Measurements from ENCODE around the gene LARP7.
"Not testable (repeated sequence)": the region's sequence is repeated elsewhere in the genome, so short reads cannot be mapped to it uniquely, and the experiment has no call there.

LARP7 gene

DNA sequence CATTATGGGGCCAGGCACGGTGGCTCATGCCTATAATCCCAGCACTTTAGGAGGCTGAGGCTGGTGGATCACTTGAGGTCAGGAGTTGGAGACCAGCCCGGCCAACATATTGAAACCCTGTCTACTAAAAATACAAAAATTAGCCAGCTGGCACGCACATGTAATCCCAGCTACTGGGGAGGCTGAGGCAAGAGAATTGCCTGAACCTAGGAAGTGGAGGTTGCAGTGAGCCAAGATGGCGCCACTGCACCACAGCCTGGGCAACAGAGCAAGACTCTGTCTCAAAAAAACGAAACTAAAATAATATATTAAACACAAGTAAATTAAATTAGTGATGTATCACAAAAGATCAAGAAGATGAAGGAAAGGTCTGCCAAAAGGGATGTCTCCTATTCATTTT is 19.2 kb downstream of the LARP7 start:
- H3K9ac ChIP-seq (ENCODE audit: low read length); H3K36me3 ChIP-seq (ENCODE audit: control insufficient read depth, insufficient read depth, low read length); H3K9me3 ChIP-seq (ENCODE audit: control insufficient read depth, low read length); H3K4me1 ChIP-seq (ENCODE audit: control insufficient read depth, insufficient read depth, low read length); H3K27me3 ChIP-seq (ENCODE audit: control insufficient read depth, insufficient read depth, low read length); H3K4me3 ChIP-seq (ENCODE audit: low read length): not testable (repeated sequence)

GRCh38 chr4:112664611-112665010 is 27.7 kb downstream of the LARP7 start:
- Histone ChIP-seq H3K4me1 (ENCODE audit: control insufficient read depth, insufficient read depth, low read length) (no peaks in the 10 kb centered on the region), H3K4me3 (ENCODE audit: low read length) (no peak overlapping the region), H3K36me3 (ENCODE audit: control insufficient read depth, insufficient read depth, low read length) (no peaks in the 10 kb centered on the region), H3K9me3 (ENCODE audit: control insufficient read depth, low read length) (no peaks in the 10 kb centered on the region), H3K9ac (ENCODE audit: low read length) (no peak overlapping the region), H3K27me3 (ENCODE audit: control insufficient read depth, insufficient read depth, low read length) (no peaks in the 10 kb centered on the region)

DNA sequence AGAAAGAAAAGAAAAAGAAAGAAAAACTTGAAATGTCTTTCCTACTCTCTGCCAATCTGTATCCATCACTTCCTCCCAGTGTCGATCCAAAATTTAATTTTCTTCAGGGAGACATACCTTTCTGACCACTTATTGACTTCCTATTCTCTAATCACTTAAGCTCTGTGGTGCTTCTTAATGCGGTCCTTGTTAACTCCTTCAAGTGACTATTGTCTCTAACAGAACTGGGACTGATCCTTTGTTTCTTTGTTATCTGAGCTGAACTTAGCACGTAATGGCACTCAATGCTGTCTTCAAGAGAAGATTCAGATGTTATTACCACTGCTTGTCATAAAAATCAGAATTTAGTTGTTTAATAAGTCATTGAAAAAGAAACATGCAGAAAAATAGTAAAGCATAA is 31.2 kb downstream of the LARP7 start:
- Histone ChIP-seq H3K36me3 (ENCODE audit: control insufficient read depth, insufficient read depth, low read length) (no peaks in the 10 kb centered on the region), H3K9ac (ENCODE audit: low read length) (no peak overlapping the region), H3K4me3 (ENCODE audit: low read length) (no peak overlapping the region), H3K27me3 (ENCODE audit: control insufficient read depth, insufficient read depth, low read length) (no peaks in the 10 kb centered on the region), H3K4me1 (ENCODE audit: control insufficient read depth, insufficient read depth, low read length) (no peaks in the 10 kb centered on the region), H3K9me3 (ENCODE audit: control insufficient read depth, low read length) (no peaks in the 10 kb centered on the region)

DNA sequence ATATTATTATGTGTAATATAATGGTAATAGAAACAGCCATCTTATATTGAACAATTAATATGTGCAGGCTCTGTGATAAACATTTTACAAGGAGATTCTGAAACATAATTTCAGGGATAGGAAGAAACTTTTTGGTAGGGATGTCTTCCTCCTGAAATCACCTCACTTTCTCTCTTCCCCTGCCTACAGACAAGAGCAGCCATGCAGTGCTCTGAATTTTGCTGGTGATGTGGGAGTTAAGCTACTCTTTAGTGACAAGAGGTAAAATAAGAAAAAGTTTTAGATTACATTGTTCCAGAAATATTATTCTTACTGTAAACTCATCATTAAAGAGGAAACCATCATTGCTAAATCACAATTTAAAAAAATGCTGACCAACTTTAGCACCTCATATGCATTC is 36.1 kb downstream of the LARP7 start:
- Histone ChIP-seq H3K27me3 (ENCODE audit: control insufficient read depth, insufficient read depth, low read length) (no peaks in the 10 kb centered on the region), H3K9ac (ENCODE audit: low read length) (no peak overlapping the region), H3K4me3 (ENCODE audit: low read length) (no peak overlapping the region), H3K9me3 (ENCODE audit: control insufficient read depth, low read length) (no peaks in the 10 kb centered on the region), H3K36me3 (ENCODE audit: control insufficient read depth, insufficient read depth, low read length) (no peaks in the 10 kb centered on the region), H3K4me1 (ENCODE audit: control insufficient read depth, insufficient read depth, low read length) (no peaks in the 10 kb centered on the region)

- Histone ChIP-seq H3K4me1 (ENCODE audit: control insufficient read depth, insufficient read depth, low read length) (no peaks in the 10 kb centered on the region), H3K4me3 (ENCODE audit: low read length) (no peak overlapping the region), H3K9me3 (ENCODE audit: control insufficient read depth, low read length) (no peaks in the 10 kb centered on the region), H3K27me3 (ENCODE audit: control insufficient read depth, insufficient read depth, low read length) (no peaks in the 10 kb centered on the region), H3K9ac (ENCODE audit: low read length) (no peak overlapping the region), H3K36me3 (ENCODE audit: control insufficient read depth, insufficient read depth, low read length) (no peaks in the 10 kb centered on the region)
Observed at GRCh38 chr4:112673686-112674085, 36.7 kb downstream of the LARP7 start.

- Histone ChIP-seq H3K27me3 (ENCODE audit: control insufficient read depth, insufficient read depth, low read length) (no peaks in the 10 kb centered on the region), H3K9ac (ENCODE audit: low read length) (no peak overlapping the region), H3K36me3 (ENCODE audit: control insufficient read depth, insufficient read depth, low read length) (no peaks in the 10 kb centered on the region), H3K4me1 (ENCODE audit: control insufficient read depth, insufficient read depth, low read length) (no peaks in the 10 kb centered on the region), H3K9me3 (ENCODE audit: control insufficient read depth, low read length) (no peaks in the 10 kb centered on the region), H3K4me3 (ENCODE audit: low read length) (no peak overlapping the region)
Observed at GRCh38 chr4:112674376-112674775, 37.4 kb downstream of the LARP7 start.

- H3K4me1 ChIP-seq (ENCODE audit: control insufficient read depth, insufficient read depth, low read length): no peaks in the 10 kb centered on the region
- H3K9me3 ChIP-seq (ENCODE audit: control insufficient read depth, low read length): no peaks in the 10 kb centered on the region
- H3K36me3 ChIP-seq (ENCODE audit: control insufficient read depth, insufficient read depth, low read length): no peaks in the 10 kb centered on the region
- H3K4me3 ChIP-seq (ENCODE audit: low read length): no peak overlapping the region
- no peak overlapping the region for H3K9ac ChIP-seq (ENCODE audit: low read length)
- no peaks in the 10 kb centered on the region for H3K27me3 ChIP-seq (ENCODE audit: control insufficient read depth, insufficient read depth, low read length)
Observed at GRCh38 chr4:112677519-112678091, 40.7 kb downstream of the LARP7 start.

DNA sequence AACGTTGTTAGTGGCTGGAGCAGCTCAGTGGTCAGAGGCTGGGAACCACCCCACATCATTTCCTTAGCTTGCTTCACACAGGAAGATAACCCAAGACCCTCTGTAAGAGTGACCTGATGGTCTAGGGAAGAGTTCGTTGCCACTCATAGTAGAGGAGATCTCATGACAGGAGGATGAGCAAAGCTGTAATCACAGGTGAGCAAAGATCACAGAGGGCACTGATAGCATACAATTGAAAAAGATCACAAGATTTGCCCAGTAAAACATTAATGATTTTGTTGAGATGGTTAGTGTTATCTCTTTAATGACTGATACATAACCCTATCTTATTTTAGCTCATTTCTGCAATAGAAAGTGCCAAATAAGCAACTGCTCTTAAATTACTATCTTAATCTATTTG is 44.1 kb downstream of the LARP7 start:
- no peaks in the 10 kb centered on the region for H3K27me3 ChIP-seq (ENCODE audit: control insufficient read depth, insufficient read depth, low read length)
- no peak overlapping the region for H3K4me3 ChIP-seq (ENCODE audit: low read length)
- no peak overlapping the region for H3K9ac ChIP-seq (ENCODE audit: low read length)
- no peaks in the 10 kb centered on the region for H3K36me3 ChIP-seq (ENCODE audit: control insufficient read depth, insufficient read depth, low read length)
- H3K4me1 ChIP-seq (ENCODE audit: control insufficient read depth, insufficient read depth, low read length): no peaks in the 10 kb centered on the region
- no peaks in the 10 kb centered on the region for H3K9me3 ChIP-seq (ENCODE audit: control insufficient read depth, low read length)

GRCh38 chr4:112693507-112693906 is 56.6 kb downstream of the LARP7 start:
- H3K9me3 ChIP-seq (ENCODE audit: control insufficient read depth, low read length): no peaks in the 10 kb centered on the region
- H3K27me3 ChIP-seq (ENCODE audit: control insufficient read depth, insufficient read depth, low read length): no peaks in the 10 kb centered on the region
- H3K4me1 ChIP-seq (ENCODE audit: control insufficient read depth, insufficient read depth, low read length): no peaks in the 10 kb centered on the region
- no peak overlapping the region for H3K9ac ChIP-seq (ENCODE audit: low read length)
- no peak overlapping the region for H3K4me3 ChIP-seq (ENCODE audit: low read length)
- H3K36me3 ChIP-seq (ENCODE audit: control insufficient read depth, insufficient read depth, low read length): no peaks in the 10 kb centered on the region

- Histone ChIP-seq H3K9me3 (ENCODE audit: control insufficient read depth, low read length) (no peaks in the 10 kb centered on the region), H3K4me3 (ENCODE audit: low read length) (no peak overlapping the region), H3K9ac (ENCODE audit: low read length) (no peak overlapping the region), H3K27me3 (ENCODE audit: control insufficient read depth, insufficient read depth, low read length) (peaks cover 9% of the 10 kb centered on the region), H3K4me1 (ENCODE audit: control insufficient read depth, insufficient read depth, low read length) (no peaks in the 10 kb centered on the region), H3K36me3 (ENCODE audit: control insufficient read depth, insufficient read depth, low read length) (no peaks in the 10 kb centered on the region)
Observed at GRCh38 chr4:112700679-112701078, 63.7 kb downstream of the LARP7 start.

GRCh38 chr4:112702892-112703291 is 65.9 kb downstream of the LARP7 start:
- Histone ChIP-seq H3K36me3 (ENCODE audit: control insufficient read depth, insufficient read depth, low read length) (no peaks in the 10 kb centered on the region), H3K4me3 (ENCODE audit: low read length) (no peak overlapping the region), H3K27me3 (ENCODE audit: control insufficient read depth, insufficient read depth, low read length) (peaks cover 22% of the 10 kb centered on the region), H3K4me1 (ENCODE audit: control insufficient read depth, insufficient read depth, low read length) (no peaks in the 10 kb centered on the region), H3K9ac (ENCODE audit: low read length) (no peak overlapping the region), H3K9me3 (ENCODE audit: control insufficient read depth, low read length) (no peaks in the 10 kb centered on the region)

- Histone ChIP-seq H3K27me3 (ENCODE audit: control insufficient read depth, insufficient read depth, low read length) (peaks cover 22% of the 10 kb centered on the region), H3K4me1 (ENCODE audit: control insufficient read depth, insufficient read depth, low read length) (no peaks in the 10 kb centered on the region), H3K36me3 (ENCODE audit: control insufficient read depth, insufficient read depth, low read length) (no peaks in the 10 kb centered on the region), H3K9me3 (ENCODE audit: control insufficient read depth, low read length) (no peaks in the 10 kb centered on the region), H3K9ac (ENCODE audit: low read length) (no peak overlapping the region), H3K4me3 (ENCODE audit: low read length) (no peak overlapping the region)
Observed at GRCh38 chr4:112704322-112704721, 67.4 kb downstream of the LARP7 start.
